ENCODE data around the gene BCL2.

DNA sequence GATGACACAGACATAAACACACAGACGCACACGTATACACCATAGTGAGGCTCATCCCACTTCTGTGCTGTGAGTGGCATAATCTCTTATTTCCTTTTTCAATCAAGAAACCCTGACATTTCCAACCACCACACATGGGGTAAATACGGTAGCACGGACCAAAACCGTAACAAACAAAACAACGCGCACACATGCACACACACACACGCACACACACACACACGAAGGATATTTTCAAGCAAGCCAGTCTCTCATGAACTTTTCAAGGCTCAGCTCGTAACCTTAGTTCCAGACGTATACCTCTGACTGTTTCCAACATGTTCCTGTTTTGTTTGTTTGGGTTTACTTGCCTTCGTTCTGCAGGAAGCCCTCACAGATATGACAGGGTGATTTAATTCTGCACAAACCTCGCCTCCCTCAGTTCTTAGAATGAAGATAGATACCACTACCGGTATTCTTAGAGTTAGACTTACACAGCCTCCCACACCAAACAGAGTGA, 119.8 kb downstream of the BCL2 start:
- TF ChIP-seq, protein P1, sequence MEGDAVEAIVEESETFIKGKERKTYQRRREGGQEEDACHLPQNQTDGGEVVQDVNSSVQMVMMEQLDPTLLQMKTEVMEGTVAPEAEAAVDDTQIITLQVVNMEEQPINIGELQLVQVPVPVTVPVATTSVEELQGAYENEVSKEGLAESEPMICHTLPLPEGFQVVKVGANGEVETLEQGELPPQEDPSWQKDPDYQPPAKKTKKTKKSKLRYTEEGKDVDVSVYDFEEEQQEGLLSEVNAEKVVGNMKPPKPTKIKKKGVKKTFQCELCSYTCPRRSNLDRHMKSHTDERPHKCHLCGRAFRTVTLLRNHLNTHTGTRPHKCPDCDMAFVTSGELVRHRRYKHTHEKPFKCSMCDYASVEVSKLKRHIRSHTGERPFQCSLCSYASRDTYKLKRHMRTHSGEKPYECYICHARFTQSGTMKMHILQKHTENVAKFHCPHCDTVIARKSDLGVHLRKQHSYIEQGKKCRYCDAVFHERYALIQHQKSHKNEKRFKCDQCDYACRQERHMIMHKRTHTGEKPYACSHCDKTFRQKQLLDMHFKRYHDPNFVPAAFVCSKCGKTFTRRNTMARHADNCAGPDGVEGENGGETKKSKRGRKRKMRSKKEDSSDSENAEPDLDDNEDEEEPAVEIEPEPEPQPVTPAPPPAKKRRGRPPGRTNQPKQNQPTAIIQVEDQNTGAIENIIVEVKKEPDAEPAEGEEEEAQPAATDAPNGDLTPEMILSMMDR (IDR thresholded peaks at IDR 0.05): no peak
- TF ChIP-seq EZH2 (IDR thresholded peaks at IDR 0.05) (no peak), EZH2phosphoT487 (IDR thresholded peaks at IDR 0.05) (no peak)
